PC-9 (cell line): ENCODE results near the gene GPC2.

Source experiments
- EZH2 ChIP-seq: fragments of 200-600 bp; sonication (generic); IDR thresholded peaks from 2 replicates; pipeline ENCODE4 v1.8.0; 2017; ENCODE audit warnings: antibody characterized with exemption, low read depth
- TF ChIP-seq, protein P1 (sequence below): fragments of 200-600 bp; sonication (generic); conservative IDR thresholded peaks from 2 replicates; pipeline ENCODE4 v1.6.1; 2017; ENCODE audit warnings: mixed run types, antibody characterized with exemption, mild to moderate bottlenecking, moderate library complexity

DNA sequence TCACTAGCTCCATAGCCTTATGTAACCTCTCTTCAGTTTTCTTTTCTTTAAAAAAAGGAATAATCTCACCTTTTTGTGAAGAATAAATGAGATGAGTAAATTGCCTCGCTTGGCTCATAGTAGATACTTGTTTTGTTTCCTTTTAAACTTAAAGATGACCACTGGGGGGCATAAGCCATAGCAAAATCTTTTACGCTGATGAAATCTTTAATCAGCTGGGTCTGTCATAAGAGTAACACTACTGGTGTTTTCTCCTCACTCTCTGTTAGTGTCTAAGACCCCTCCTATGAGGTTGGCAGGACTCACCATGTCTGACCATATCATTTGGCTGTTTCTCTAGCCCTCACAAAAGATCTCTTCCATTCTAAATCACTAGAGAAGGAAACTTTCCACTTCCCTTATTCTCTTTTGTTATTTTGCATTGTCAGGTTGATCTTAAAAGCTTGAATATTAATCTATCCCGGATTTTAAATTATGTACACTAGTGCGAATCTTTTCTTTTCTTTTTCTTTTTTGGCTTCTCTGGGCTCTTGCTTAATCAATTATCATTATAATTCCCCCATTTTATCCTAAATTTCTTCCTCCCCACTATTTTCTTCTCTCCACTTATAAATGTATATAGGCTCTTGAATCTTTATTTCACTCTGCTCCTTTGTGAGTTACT lies 13.0 kb upstream of the GPC2 start:
- TF ChIP-seq, protein P1, sequence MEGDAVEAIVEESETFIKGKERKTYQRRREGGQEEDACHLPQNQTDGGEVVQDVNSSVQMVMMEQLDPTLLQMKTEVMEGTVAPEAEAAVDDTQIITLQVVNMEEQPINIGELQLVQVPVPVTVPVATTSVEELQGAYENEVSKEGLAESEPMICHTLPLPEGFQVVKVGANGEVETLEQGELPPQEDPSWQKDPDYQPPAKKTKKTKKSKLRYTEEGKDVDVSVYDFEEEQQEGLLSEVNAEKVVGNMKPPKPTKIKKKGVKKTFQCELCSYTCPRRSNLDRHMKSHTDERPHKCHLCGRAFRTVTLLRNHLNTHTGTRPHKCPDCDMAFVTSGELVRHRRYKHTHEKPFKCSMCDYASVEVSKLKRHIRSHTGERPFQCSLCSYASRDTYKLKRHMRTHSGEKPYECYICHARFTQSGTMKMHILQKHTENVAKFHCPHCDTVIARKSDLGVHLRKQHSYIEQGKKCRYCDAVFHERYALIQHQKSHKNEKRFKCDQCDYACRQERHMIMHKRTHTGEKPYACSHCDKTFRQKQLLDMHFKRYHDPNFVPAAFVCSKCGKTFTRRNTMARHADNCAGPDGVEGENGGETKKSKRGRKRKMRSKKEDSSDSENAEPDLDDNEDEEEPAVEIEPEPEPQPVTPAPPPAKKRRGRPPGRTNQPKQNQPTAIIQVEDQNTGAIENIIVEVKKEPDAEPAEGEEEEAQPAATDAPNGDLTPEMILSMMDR: peak; percentile 62
- TF ChIP-seq EZH2: no peak
